Breast epithelium (tissue), 3 donors: ENCODE measurements around the gene CDK5R2.

Source experiments
- POLR2A ChIP-seq: fragments of 450-650 bp; IDR thresholded peaks from one replicate; pipeline ENCODE4 v1.6.1; 2016; ENCODE audit warnings: antibody characterized with exemption, mild to moderate bottlenecking, moderate library complexity
- POLR2AphosphoS5 ChIP-seq, 3 donors: sonication (generic); formaldehyde crosslinking; IDR thresholded peaks; one replicate each; pipeline ENCODE4 v1.6.1; 2017; ENCODE audit warnings: antibody characterized with exemption in 3 of 3
- TF ChIP-seq, protein P1 (sequence below), 3 donors: fragments of 450-650 bp; IDR thresholded peaks; one replicate each; pipeline ENCODE4 v1.5.1; 2016 to 2017; ENCODE audit warnings: antibody characterized with exemption in 3 of 3, mild to moderate bottlenecking in 3 of 3, moderate library complexity in 3 of 3

DNA sequence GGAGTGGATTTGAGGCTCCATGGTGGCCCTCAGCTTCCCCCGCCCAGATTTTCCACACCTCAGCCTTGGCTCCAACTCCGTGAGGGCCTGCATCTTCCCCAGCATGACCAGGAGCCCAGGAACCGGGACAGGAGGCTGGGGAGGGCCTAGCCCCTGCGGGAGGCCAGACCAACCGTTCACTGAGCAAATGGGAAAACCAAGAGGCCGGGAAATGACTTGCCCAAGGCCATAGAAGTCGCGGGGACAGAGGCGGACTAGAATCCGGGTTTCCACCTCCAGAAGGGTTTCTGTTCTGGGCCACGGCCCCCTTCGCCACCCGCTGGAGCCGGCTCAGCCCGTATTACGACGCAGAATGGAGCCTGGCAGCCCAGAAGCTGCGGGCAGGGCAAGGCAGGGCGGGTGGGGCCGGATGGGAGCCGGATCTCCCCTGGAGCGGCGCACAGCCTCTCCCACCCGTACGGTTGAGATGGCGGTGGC lies 41.7 kb downstream of the CDK5R2 start:
- TF ChIP-seq, protein P1, sequence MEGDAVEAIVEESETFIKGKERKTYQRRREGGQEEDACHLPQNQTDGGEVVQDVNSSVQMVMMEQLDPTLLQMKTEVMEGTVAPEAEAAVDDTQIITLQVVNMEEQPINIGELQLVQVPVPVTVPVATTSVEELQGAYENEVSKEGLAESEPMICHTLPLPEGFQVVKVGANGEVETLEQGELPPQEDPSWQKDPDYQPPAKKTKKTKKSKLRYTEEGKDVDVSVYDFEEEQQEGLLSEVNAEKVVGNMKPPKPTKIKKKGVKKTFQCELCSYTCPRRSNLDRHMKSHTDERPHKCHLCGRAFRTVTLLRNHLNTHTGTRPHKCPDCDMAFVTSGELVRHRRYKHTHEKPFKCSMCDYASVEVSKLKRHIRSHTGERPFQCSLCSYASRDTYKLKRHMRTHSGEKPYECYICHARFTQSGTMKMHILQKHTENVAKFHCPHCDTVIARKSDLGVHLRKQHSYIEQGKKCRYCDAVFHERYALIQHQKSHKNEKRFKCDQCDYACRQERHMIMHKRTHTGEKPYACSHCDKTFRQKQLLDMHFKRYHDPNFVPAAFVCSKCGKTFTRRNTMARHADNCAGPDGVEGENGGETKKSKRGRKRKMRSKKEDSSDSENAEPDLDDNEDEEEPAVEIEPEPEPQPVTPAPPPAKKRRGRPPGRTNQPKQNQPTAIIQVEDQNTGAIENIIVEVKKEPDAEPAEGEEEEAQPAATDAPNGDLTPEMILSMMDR (IDR thresholded peaks at IDR 0.05), result no peak
- no peak for TF ChIP-seq POLR2A
- no peak for TF ChIP-seq POLR2AphosphoS5 (IDR thresholded peaks at IDR 0.05)
